Common myeloid progenitor, CD34-positive (primary cell): ENCODE results near the gene TBC1D9.

ENCODE experiments used
- CTCF ChIA-PET: fragments of 350-600 bp; sonication (Branson Sonifier 250); formaldehyde crosslinking; loops from one replicate; lab custom pipeline; 2021; ENCODE audit warnings: antibody characterized with exemption; lab: Charles Lee
- POLR2A ChIA-PET: fragments of 350-600 bp; sonication (Branson Sonifier 250); formaldehyde crosslinking; loops from one replicate; lab custom pipeline; 2021; ENCODE audit warnings: antibody characterized with exemption; lab: Charles Lee
- DNase-seq, 3 donors: peaks; one replicate each; pipeline versions ENCODE4 v3.0.0 to v3.0.0-alpha.2; 2013
- H3K27ac ChIP-seq, 2 experiments: 1 replicate in 1 of 2; 2 replicates in 1 of 2; pipeline ENCODE4 v1.7.0; 2013; ENCODE audit warnings: inconsistent platforms in 2 of 2, low read length in 2 of 2, mild to moderate bottlenecking in 2 of 2, low read depth in 1 of 2, moderate library complexity in 1 of 2; ENCODE audit not compliant: severe bottlenecking in 2 of 2, insufficient read depth in 1 of 2, poor library complexity in 1 of 2
- H3K27me3 ChIP-seq, 5 experiments: replicated peaks in 2 of 5; 1 replicate in 3 of 5; 2 replicates in 2 of 5; pipeline versions ENCODE4 v1.6.1 to v1.7.0; 2013; ENCODE audit warnings: low read length in 4 of 5, mild to moderate bottlenecking in 2 of 5, moderate library complexity in 2 of 5, inconsistent platforms in 1 of 5; ENCODE audit not compliant: insufficient read depth in 5 of 5, control insufficient read depth in 4 of 5
- H3K36me3 ChIP-seq, 4 experiments: 1 replicate in 2 of 4; 2 replicates in 2 of 4; pipeline versions ENCODE4 v1.6.1 to v1.7.0; 2013; ENCODE audit warnings: low read length in 3 of 4, control low read depth in 1 of 4, mild to moderate bottlenecking in 1 of 4; ENCODE audit not compliant: control insufficient read depth in 4 of 4, insufficient read depth in 4 of 4
- H3K4me1 ChIP-seq, 4 experiments: 1 replicate in 3 of 4; 2 replicates in 1 of 4; pipeline versions ENCODE4 v1.6.1 to v1.7.1; 2013; ENCODE audit warnings: low read length in 3 of 4, mild to moderate bottlenecking in 3 of 4, control low read depth in 1 of 4, inconsistent platforms in 1 of 4, moderate library complexity in 1 of 4; ENCODE audit not compliant: control insufficient read depth in 4 of 4, insufficient read depth in 4 of 4; ENCODE audit errors: control extremely low read depth in 1 of 4
- H3K4me3 ChIP-seq, 7 experiments: 1 replicate in 4 of 7; 2 replicates in 3 of 7; pipeline versions ENCODE4 v1.5.1 to v1.7.0; 2013; ENCODE audit warnings: mild to moderate bottlenecking in 7 of 7, low read length in 6 of 7, moderate library complexity in 6 of 7, inconsistent platforms in 2 of 7, low read depth in 2 of 7, control low read depth in 1 of 7; ENCODE audit not compliant: insufficient read depth in 4 of 7, control insufficient read depth in 1 of 7; ENCODE audit errors: extremely low read depth in 1 of 7
- H3K9me3 ChIP-seq, 5 experiments: 1 replicate in 4 of 5; 2 replicates in 1 of 5; pipeline versions ENCODE4 v1.6.1 to v1.7.1; 2013; ENCODE audit warnings: low read length in 4 of 5, mild to moderate bottlenecking in 2 of 5, inconsistent platforms in 1 of 5, low read depth in 1 of 5, moderate library complexity in 1 of 5; ENCODE audit not compliant: control insufficient read depth in 4 of 5, insufficient read depth in 2 of 5; ENCODE audit errors: control extremely low read depth in 1 of 5
- WGBS: methylation state at CpG from one replicate; pipeline ENCODE4 v1.1.5; 2013; ENCODE audit not compliant: insufficient coverage; 5-methylcytosine and 5-hydroxymethylcytosine counted together

The TBC1D9 gene

GRCh38 chr4:140612357-140612756, 143.8 kb downstream of the TBC1D9 start:
- ChIA-PET POLR2A (no interaction called here), CTCF (no interaction called here)
- WGBS: no CpG with 5 or more reads among the region's 1 CpG

GRCh38 chr4:140611854-140612253, 144.3 kb downstream of the TBC1D9 start:
- H3K36me3 ChIP-seq: no peaks in the 10 kb centered on the region
- CTCF ChIA-PET: no interaction called here
- H3K9me3 ChIP-seq: no peaks in the 10 kb centered on the region
- 70% methylated on average over 2 of the region's 3 CpGs for WGBS
- H3K4me1 ChIP-seq: peaks cover 0 to 8% (median 3%) of the 10 kb centered on the region in 4 experiments
- H3K27ac ChIP-seq: no peak overlapping the region
- peak in 1 of 3 donors; percentile 15 for DNase-seq
- POLR2A ChIA-PET: no interaction called here
- no peak overlapping the region for H3K4me3 ChIP-seq
- no peaks in the 10 kb centered on the region for H3K27me3 ChIP-seq

More at GRCh38 chr4:140612357-140612756, 143.8 kb downstream of the TBC1D9 start:
- Histone ChIP-seq H3K4me3 (no peak overlapping the region), H3K4me1 (peaks cover 0 to 8% (median 4%) of the 10 kb centered on the region in 4 experiments), H3K36me3 (no peaks in the 10 kb centered on the region), H3K27me3 (no peaks in the 10 kb centered on the region), H3K9me3 (no peaks in the 10 kb centered on the region), H3K27ac (no peak overlapping the region)
- peak in 2 of 3 donors; percentile 26 to 29 for DNase-seq

- Histone ChIP-seq H3K4me3 (no peak overlapping the region), H3K27ac (no peak overlapping the region), H3K4me1 (peaks cover 0 to 8% (median 3%) of the 10 kb centered on the region in 4 experiments), H3K27me3 (no peaks in the 10 kb centered on the region), H3K36me3 (no peaks in the 10 kb centered on the region), H3K9me3 (no peaks in the 10 kb centered on the region)
- ChIA-PET CTCF (interaction anchor here (0.6 to 3.3 kb wide), 20 partner anchors 7 to 1645 kb away, joined by 3 to 38 read pairs (median 4); partner anchors contain the start of gene CLGN), POLR2A (no interaction called here)
- DNase-seq: peak; percentile 50 to 68 (median 61)
- WGBS: 93% methylated on average over 3 of the region's 6 CpGs
Observed at GRCh38 chr4:140609548-140610425, 146.4 kb downstream of the TBC1D9 start.

GRCh38 chr4:140607852-140608251, 148.3 kb downstream of the TBC1D9 start:
- POLR2A ChIA-PET: no interaction called here
- H3K27ac ChIP-seq: no peak overlapping the region
- CTCF ChIA-PET: interaction anchor here (1.1 to 3.3 kb wide), 7 partner anchors 8 to 281 kb away, joined by 3 to 38 read pairs (median 4); no protein-coding TSS in a partner anchor
- no peaks in the 10 kb centered on the region for H3K36me3 ChIP-seq
- WGBS: 100% methylated on average over 3 of the region's 4 CpGs
- H3K27me3 ChIP-seq: no peaks in the 10 kb centered on the region
- peaks cover 0 to 8% (median 3%) of the 10 kb centered on the region in 4 experiments for H3K4me1 ChIP-seq
- no peaks in the 10 kb centered on the region for H3K9me3 ChIP-seq
- DNase-seq: no peak
- no peak overlapping the region for H3K4me3 ChIP-seq

GRCh38 chr4:140604544-140604943, 151.6 kb downstream of the TBC1D9 start:
- Histone ChIP-seq H3K36me3 (no peaks in the 10 kb centered on the region), H3K27ac (no peak overlapping the region), H3K4me3 (no peak overlapping the region), H3K27me3 (no peaks in the 10 kb centered on the region), H3K9me3 (no peaks in the 10 kb centered on the region), H3K4me1 (no peaks in the 10 kb centered on the region)
- DNase-seq: peak in 2 of 3 donors; percentile 11 to 14
- POLR2A ChIA-PET: no interaction called here
- CTCF ChIA-PET: interaction anchor here (1.0 to 2.1 kb wide), 5 partner anchors 9 to 244 kb away, joined by 3 to 9 read pairs (median 3); no protein-coding TSS in a partner anchor
- WGBS: 92% methylated on average over 3 of the region's 4 CpGs

GRCh38 chr4:140603286-140603685, 152.9 kb downstream of the TBC1D9 start:
- no peaks in the 10 kb centered on the region for H3K27me3 ChIP-seq
- POLR2A ChIA-PET: no interaction called here
- no peak for DNase-seq
- no peaks in the 10 kb centered on the region for H3K36me3 ChIP-seq
- no peaks in the 10 kb centered on the region for H3K4me1 ChIP-seq
- no peak overlapping the region for H3K27ac ChIP-seq
- H3K9me3 ChIP-seq: no peaks in the 10 kb centered on the region
- CTCF ChIA-PET: interaction anchor here (0.8 to 1.6 kb wide), 3 partner anchors 14 to 243 kb away, joined by 3 to 7 read pairs (median 4); no protein-coding TSS in a partner anchor
- no peak overlapping the region for H3K4me3 ChIP-seq
- WGBS: 100% methylated on average over 2 of the region's 2 CpGs

DNA sequence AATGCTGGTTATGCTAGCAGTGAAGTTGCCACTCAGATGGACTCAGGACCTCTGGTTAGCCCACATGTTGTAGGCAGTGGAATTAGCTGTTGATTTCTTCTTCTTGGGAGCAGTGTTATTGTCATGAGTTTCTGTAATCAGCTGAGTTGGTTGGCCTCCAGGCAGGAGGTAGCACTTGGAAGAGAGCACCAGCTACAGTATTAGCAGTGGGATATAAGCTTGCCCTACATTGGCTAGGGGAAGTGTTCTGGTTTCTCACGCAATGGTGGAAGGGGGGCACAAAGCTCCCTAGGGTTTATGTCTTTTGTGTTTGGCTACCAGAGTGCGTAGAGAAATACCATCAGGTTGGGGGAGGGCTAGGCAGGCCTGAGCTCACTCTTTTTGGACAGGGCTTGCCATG, 153.5 kb downstream of the TBC1D9 start:
- WGBS: 86% methylated on average over 2 of the region's 2 CpGs
- CTCF ChIA-PET: interaction anchor here (0.8 to 1.6 kb wide), 2 partner anchors 16 to 243 kb away, joined by 3 to 7 read pairs; no protein-coding TSS in a partner anchor
- POLR2A ChIA-PET: no interaction called here
- Histone ChIP-seq H3K36me3 (no peaks in the 10 kb centered on the region), H3K4me1 (no peaks in the 10 kb centered on the region), H3K4me3 (no peak overlapping the region), H3K9me3 (no peaks in the 10 kb centered on the region), H3K27ac (no peak overlapping the region), H3K27me3 (no peaks in the 10 kb centered on the region)
- no peak for DNase-seq
